T-helper 1 cell (primary cell): ENCODE results near the gene TMEM106C.

ENCODE experiments used
- DNase-seq, 5 donors: peaks; one replicate each; pipeline ENCODE4 v3.0.0-alpha.2; 2012 to 2020

TMEM106C gene

GRCh38 chr12:48016373-48017020 lies 53.1 kb downstream of the TMEM106C start:
- no peak for DNase-seq

- DNase-seq, result no peak
Observed at GRCh38 chr12:48017496-48017895, 54.1 kb downstream of the TMEM106C start.

- no peak for DNase-seq
Observed at GRCh38 chr12:48017921-48018617, 54.7 kb downstream of the TMEM106C start.
